BJ (cell line): ENCODE data around the gene CEL. TPM values are rescaled to one million over a fixed set of nuclear protein-coding genes. Genes with fewer than 3 reads are reported as not detected.

Source experiments
- CTCF ChIA-PET: fragments of 350-600 bp; formaldehyde crosslinking; extraction: SDS; loops from one replicate; lab custom pipeline; 2021; ENCODE audit warnings: antibody characterized with exemption, inconsistent platforms; lab: Yijun Ruan, JAX
- POLR2A ChIA-PET: fragments of 300-600 bp; sonication (Branson Sonifier 250); formaldehyde crosslinking; extraction: SDS; loops from one replicate; lab custom pipeline; 2021; ENCODE audit warnings: antibody characterized with exemption; lab: Charles Lee
- DNase-seq: peaks from one replicate; pipeline ENCODE4 v3.0.0-alpha.2; 2011; ENCODE audit warnings: low read depth
- H3K27me3 ChIP-seq: 2 replicates; pipeline ENCODE4 v1.6.0; 2011; ENCODE audit warnings: low read length; ENCODE audit not compliant: control insufficient read depth, insufficient read depth
- H3K36me3 ChIP-seq: 2 replicates; pipeline ENCODE4 v1.5.1; 2011; ENCODE audit warnings: low read length; ENCODE audit not compliant: control insufficient read depth, insufficient read depth
- H3K4me3 ChIP-seq: 2 replicates; pipeline ENCODE4 v1.5.1; 2011; ENCODE audit warnings: low read depth, mild to moderate bottlenecking, control low read depth, low read length
- CTCF ChIP-seq: IDR thresholded peaks from 2 replicates; pipeline ENCODE4 v1.5.1; 2011; ENCODE audit warnings: low read depth, mild to moderate bottlenecking, control low read depth, inconsistent platforms, low read length, moderate library complexity; ENCODE audit not compliant: insufficient read depth
- polyA plus RNA-seq: library from polyadenylated mRNA; depleted of rRNA; stranded (reverse); fragments of >200 nt; gene quantifications from 2 replicates; pipeline ENCODE4 v1.2.3, GENCODE V29; 2011

Gene CEL
- polyA plus RNA-seq, 1 experiment: 0.49 TPM

DNA sequence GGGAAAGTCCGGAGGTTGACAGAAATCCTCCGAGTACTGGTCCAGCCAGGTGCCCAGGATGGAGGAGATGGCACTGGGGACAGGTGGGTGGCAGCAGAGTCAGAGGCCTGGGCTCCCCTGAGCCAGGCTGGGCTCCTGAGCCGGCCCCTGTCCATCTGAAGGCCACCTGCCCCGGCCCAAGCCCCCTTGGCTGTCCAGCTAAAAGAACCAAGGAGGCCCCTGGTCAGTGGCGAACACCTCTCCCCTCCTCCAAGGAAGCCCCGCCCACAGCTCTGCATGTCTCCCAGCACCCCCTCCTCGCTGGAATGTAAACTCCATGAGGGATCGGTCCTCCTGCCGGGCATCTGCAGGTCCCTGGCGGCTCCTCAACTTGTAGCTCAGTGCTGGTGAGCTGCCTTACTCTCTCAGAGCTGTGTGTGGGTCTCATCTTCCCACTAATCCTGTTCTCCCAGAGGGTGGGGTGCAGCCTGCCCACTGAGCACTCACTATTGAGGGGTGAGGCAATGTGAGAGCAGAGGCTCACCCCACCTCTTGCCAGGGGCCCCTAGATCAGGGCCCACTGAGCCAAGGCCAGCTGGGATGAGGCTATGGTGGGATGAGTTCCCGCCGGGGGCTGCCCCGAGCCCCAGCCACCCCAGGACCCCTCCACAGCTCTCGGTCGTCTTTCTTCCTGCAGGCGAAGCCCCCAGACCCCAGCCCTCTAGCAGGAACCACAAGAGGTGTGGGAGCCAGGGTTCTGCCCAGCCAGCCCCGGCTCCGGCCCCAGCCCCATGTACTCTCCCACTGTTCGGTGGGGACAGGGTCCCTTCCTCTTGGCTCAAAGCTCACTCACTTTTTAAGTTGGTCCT, 47.2 kb downstream of the CEL start:
- CTCF ChIA-PET: interaction anchor here (25.9 kb wide), 1 partner anchor 39 kb away, joined by 505 read pairs; no protein-coding TSS in a partner anchor
- DNase-seq: no peak
- no peak for TF ChIP-seq CTCF
- POLR2A ChIA-PET: no interaction called here
- Histone ChIP-seq H3K4me3 (no peak overlapping the region), H3K36me3 (peaks cover 26% of the 10 kb centered on the region), H3K27me3 (no peaks in the 10 kb centered on the region)

DNA sequence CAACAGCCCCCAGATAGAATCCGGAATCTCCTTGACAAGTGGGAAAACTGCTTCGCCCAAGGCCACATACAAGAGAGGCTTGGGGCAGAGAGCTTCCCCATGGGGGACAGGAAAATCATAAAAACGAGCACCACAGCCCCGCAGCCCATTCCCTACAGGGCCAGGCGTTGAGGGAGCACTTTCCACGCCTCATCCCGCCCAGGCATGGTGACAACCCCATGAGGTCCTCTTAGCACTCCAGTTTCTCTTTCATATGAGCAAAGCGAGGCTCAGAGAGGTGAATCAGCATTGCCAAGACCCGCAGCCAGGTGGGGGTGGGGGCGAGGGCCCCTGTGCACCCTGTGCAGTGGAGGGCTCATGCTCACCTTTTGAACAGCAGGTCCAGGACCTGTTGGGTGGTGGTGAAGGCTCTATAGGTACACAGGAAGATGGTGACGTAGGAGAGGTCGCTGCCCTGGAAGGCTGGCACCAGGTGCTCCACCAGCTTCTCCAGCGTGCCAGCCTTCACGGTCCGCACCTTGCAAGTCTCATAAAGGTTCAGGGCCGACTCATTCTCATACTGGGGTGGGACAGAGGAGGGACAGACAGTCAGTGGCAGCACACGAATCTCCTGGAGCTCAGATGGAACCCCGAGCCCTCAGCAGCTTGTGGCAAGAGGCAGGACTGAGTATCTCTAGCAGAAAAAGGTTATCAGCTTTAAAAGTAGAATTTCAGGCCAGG, 48.3 kb downstream of the CEL start:
- TF ChIP-seq CTCF: no peak
- DNase-seq: no peak
- Histone ChIP-seq H3K27me3 (no peaks in the 10 kb centered on the region), H3K4me3 (no peak overlapping the region), H3K36me3 (peaks cover 20% of the 10 kb centered on the region)
- ChIA-PET CTCF (interaction anchor here (1.3 to 25.9 kb wide), 4 partner anchors 8 to 38 kb away, joined by 3 to 505 read pairs (median 38); no protein-coding TSS in a partner anchor), POLR2A (no interaction called here)

- CTCF ChIA-PET: interaction anchor here (10.2 to 25.9 kb wide), 2 partner anchors 10 to 36 kb away, joined by 74 to 505 read pairs; no protein-coding TSS in a partner anchor
- POLR2A ChIA-PET: no interaction called here
Observed at GRCh38 chr9:133111808-133112662, 50.3 kb downstream of the CEL start.

DNA sequence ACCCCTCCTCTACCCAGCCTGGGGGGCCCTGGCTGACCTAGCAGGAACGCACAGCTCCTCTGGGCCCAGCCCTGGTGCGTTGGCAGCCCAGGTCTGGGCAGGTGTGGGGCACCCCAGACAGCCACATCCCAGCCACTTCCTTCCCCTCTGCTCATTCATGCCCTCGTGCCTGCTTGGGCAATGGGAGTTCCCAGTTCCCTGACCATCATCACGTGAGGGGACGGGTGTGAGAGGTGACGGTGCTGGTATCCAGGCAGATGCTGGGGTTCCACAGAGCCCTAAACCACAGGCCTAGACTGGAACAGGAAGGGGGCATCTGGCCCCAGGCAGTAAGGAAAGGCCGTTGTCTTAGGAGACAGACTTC, 50.9 kb downstream of the CEL start:
- peaks cover 14% of the 10 kb centered on the region for H3K36me3 ChIP-seq
- ChIA-PET CTCF (interaction anchor here (10.2 to 25.9 kb wide), 2 partner anchors 11 to 35 kb away, joined by 74 to 505 read pairs; no protein-coding TSS in a partner anchor), POLR2A (no interaction called here)
- DNase-seq: no peak
- no peak for TF ChIP-seq CTCF
- H3K27me3 ChIP-seq: no peaks in the 10 kb centered on the region
- no peak overlapping the region for H3K4me3 ChIP-seq

More at GRCh38 chr9:133111808-133112662, 50.3 kb downstream of the CEL start:
- peaks cover 18% of the 10 kb centered on the region for H3K36me3 ChIP-seq
- H3K27me3 ChIP-seq: no peaks in the 10 kb centered on the region
- H3K4me3 ChIP-seq: no peak overlapping the region
- no peak for DNase-seq
- TF ChIP-seq CTCF: no peak
